Kidney (tissue), 22 donors: ENCODE results near the gene DLL3. TPM values are rescaled to one million over a fixed set of nuclear protein-coding genes. Genes with fewer than 3 reads are reported as not detected.
"Not testable (repeated sequence)": the region's sequence is repeated elsewhere in the genome, so short reads cannot be mapped to it uniquely, and the experiment has no call there.

ENCODE experiments used
- DNase-seq, 5 donors: peaks; one replicate each; pipeline ENCODE4 v3.0.0-alpha.2; 2013 to 2020
- FAIRE-seq: peaks from 2 replicates; lab custom pipeline; 2012; peaks lifted over from hg19 to GRCh38; lab: Jason Lieb, UNC
- H3K27ac ChIP-seq, 2 donors: one replicate each; pipeline ENCODE4 v1.7.0; 2013; ENCODE audit warnings: low read depth in 2 of 2, low read length in 2 of 2, inconsistent platforms in 1 of 2
- H3K27me3 ChIP-seq: one replicate; pipeline ENCODE4 v1.7.1; 2013; ENCODE audit warnings: low read length, inconsistent platforms; ENCODE audit not compliant: control insufficient read depth, insufficient read depth
- H3K36me3 ChIP-seq, 3 donors: one replicate each; pipeline versions ENCODE4 v1.7.0 to v1.7.1; 2013; ENCODE audit warnings: low read length in 3 of 3, control low read depth in 1 of 3, inconsistent platforms in 1 of 3; ENCODE audit not compliant: insufficient read depth in 3 of 3, control insufficient read depth in 2 of 3
- H3K4me1 ChIP-seq, 3 donors: one replicate each; pipeline versions ENCODE4 v1.7.0 to v1.7.1; 2013; ENCODE audit warnings: low read length in 3 of 3, inconsistent platforms in 1 of 3, low read depth in 1 of 3; ENCODE audit not compliant: control insufficient read depth in 2 of 3, insufficient read depth in 2 of 3
- H3K4me3 ChIP-seq, 3 donors: one replicate each; pipeline versions ENCODE4 v1.7.0 to v1.8.1; 2013; ENCODE audit warnings: low read length in 3 of 3, control low read depth in 1 of 3, inconsistent platforms in 1 of 3
- H3K9ac ChIP-seq, 3 donors: one replicate each; pipeline versions ENCODE4 v1.7.0 to v1.7.1; 2013; ENCODE audit warnings: low read length in 3 of 3, control low read depth in 1 of 3, inconsistent platforms in 1 of 3
- H3K9me3 ChIP-seq, 3 donors: one replicate each; pipeline versions ENCODE4 v1.7.0 to v1.7.1; 2013; ENCODE audit warnings: low read length in 3 of 3, control low read depth in 1 of 3, inconsistent platforms in 1 of 3; ENCODE audit not compliant: control insufficient read depth in 2 of 3, insufficient read depth in 1 of 3
- intact Hi-C: fragments of 100-400 bp; cut with DNase I; formaldehyde crosslinking; loops from one replicate; pipeline ENCODE4 v1.11.1; 2022
- long read RNA-seq, 10 donors: library from polyadenylated mRNA in 1 of 10; unstranded in 1 of 10; transcript quantifications; one replicate each; pipeline ENCODE4 v2.0.0 and lab custom pipeline, GENCODE V29; 2021 to 2026
- polyA plus RNA-seq: library from polyadenylated mRNA; stranded (reverse); fragments of 350-450 nt; fragmentation: Illumina TruSeq; extraction: RNeasy Lipid Tissue Mini Kit (QIAGEN cat#74804); gene quantifications from one replicate; pipeline ENCODE4 v1.2.3, GENCODE V29; 2014; ENCODE audit warnings: low read depth, low replicate concordance; ENCODE audit not compliant: insufficient read depth
- total RNA-seq: library from RNA; stranded (reverse); fragmentation: NEBNext Ultra II Directional; extraction: Animal tissue kit (Norgen Biotek cat#: 25700); gene quantifications from one replicate; pipeline ENCODE4 v1.2.1, GENCODE V29; 2021
- TF ChIP-seq, protein P1 (sequence below): IDR thresholded peaks from 3 replicates; pipeline ENCODE4 v1.5.1; 2012; ENCODE audit warnings: mild to moderate bottlenecking, moderate library complexity, borderline replicate concordance; ENCODE audit not compliant: insufficient read depth; ENCODE audit errors: extremely low read depth
- donor health status: control.
- donor health status: control.
- donor health status: control.
- donor health status: control.
- donor health status: control.
- donor health status: DM: yes; HTN: yes; CAD: no.
- donor health status: Normal renal cell carcinoma (clear cell type).

DLL3 gene, protein sequence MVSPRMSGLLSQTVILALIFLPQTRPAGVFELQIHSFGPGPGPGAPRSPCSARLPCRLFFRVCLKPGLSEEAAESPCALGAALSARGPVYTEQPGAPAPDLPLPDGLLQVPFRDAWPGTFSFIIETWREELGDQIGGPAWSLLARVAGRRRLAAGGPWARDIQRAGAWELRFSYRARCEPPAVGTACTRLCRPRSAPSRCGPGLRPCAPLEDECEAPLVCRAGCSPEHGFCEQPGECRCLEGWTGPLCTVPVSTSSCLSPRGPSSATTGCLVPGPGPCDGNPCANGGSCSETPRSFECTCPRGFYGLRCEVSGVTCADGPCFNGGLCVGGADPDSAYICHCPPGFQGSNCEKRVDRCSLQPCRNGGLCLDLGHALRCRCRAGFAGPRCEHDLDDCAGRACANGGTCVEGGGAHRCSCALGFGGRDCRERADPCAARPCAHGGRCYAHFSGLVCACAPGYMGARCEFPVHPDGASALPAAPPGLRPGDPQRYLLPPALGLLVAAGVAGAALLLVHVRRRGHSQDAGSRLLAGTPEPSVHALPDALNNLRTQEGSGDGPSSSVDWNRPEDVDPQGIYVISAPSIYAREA
- 0.13 TPM for total RNA-seq
- 0.17 TPM for polyA plus RNA-seq
- long read RNA-seq, donor 1, result 0 reads
- long read RNA-seq, donor 2, result 0 reads
- long read RNA-seq, donor 3, result 0 reads
- long read RNA-seq, donor 4, result 0 reads
- long read RNA-seq, donor 5, result 0 reads
- long read RNA-seq, donor 6, result 0 reads
- long read RNA-seq, donor 7, result 0 reads
- long read RNA-seq, donor 8, result 0 reads
- long read RNA-seq, donor 9, result 0 reads
- long read RNA-seq, donor 10, result 0 reads

- intact Hi-C loops, result no loop called here
- Histone ChIP-seq H3K27me3 (peaks cover 21% of the 10 kb centered on the region), H3K36me3 (no peaks in the 10 kb centered on the region), H3K4me1 (peaks cover 0 to 5% (median 4%) of the 10 kb centered on the region in 3 donors), H3K27ac (no peak within 1 kb of the TSS), H3K4me3 (peak within 1 kb of the TSS in 1 of 3 donors; percentile 30), H3K9me3 (no peaks in the 10 kb centered on the region), H3K9ac (no peak within 1 kb of the TSS)
- no peak for FAIRE-seq
- TF ChIP-seq, protein P1, sequence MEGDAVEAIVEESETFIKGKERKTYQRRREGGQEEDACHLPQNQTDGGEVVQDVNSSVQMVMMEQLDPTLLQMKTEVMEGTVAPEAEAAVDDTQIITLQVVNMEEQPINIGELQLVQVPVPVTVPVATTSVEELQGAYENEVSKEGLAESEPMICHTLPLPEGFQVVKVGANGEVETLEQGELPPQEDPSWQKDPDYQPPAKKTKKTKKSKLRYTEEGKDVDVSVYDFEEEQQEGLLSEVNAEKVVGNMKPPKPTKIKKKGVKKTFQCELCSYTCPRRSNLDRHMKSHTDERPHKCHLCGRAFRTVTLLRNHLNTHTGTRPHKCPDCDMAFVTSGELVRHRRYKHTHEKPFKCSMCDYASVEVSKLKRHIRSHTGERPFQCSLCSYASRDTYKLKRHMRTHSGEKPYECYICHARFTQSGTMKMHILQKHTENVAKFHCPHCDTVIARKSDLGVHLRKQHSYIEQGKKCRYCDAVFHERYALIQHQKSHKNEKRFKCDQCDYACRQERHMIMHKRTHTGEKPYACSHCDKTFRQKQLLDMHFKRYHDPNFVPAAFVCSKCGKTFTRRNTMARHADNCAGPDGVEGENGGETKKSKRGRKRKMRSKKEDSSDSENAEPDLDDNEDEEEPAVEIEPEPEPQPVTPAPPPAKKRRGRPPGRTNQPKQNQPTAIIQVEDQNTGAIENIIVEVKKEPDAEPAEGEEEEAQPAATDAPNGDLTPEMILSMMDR, result no peak
- peak in 2 of 5 donors; percentile 16 to 72 for DNase-seq
These were observed at the start of gene DLL3 for GRCh38 chr19:39498798-39499642. TSS of gene DLL3 (plus strand) at chr19:39498947. CDS start at chr19:39498975, 28 bp downstream.

- intact Hi-C loops, result no loop called here
- no peak overlapping the region for H3K9ac ChIP-seq
- FAIRE-seq, result no peak
These were observed 49.5 kb upstream of the DLL3 start for GRCh38 chr19:39449116-39449797.

GRCh38 chr19:39451257-39451656, 47.5 kb upstream of the DLL3 start:
- peaks cover 0 to 20% (median 5%) of the 10 kb centered on the region in 3 donors for H3K36me3 ChIP-seq
- H3K27ac ChIP-seq, H3K27me3 ChIP-seq, H3K9me3 ChIP-seq, DNase-seq, intact Hi-C loops, H3K4me3 ChIP-seq, FAIRE-seq, H3K9ac ChIP-seq: not testable (repeated sequence)
- peaks cover 0 to 14% (median 0%) of the 10 kb centered on the region in 3 donors for H3K4me1 ChIP-seq

More at GRCh38 chr19:39449116-39449797, 49.5 kb upstream of the DLL3 start:
- H3K27ac ChIP-seq, result no peak overlapping the region
- TF ChIP-seq, protein P1, result no peak
- no peak for DNase-seq
- H3K4me1 ChIP-seq, result peaks cover 0 to 18% (median 0%) of the 10 kb centered on the region in 3 donors
- H3K9me3 ChIP-seq, result no peaks in the 10 kb centered on the region
- H3K36me3 ChIP-seq, result peaks cover 0 to 16% (median 5%) of the 10 kb centered on the region in 3 donors
- H3K27me3 ChIP-seq, result no peaks in the 10 kb centered on the region
- no peak overlapping the region for H3K4me3 ChIP-seq
